C4-2B (cell line): ENCODE measurements around the gene PLD1.

Experiments used
- H3K27ac ChIP-seq: fragments of 450-650 bp; 2 replicates; pipeline ENCODE4 v1.5.1; 2017
- ZFX ChIP-seq: fragments of 450-650 bp; IDR thresholded peaks from 2 replicates; pipeline ENCODE4 v1.6.1; 2017
- TF ChIP-seq, protein P1 (sequence below): fragments of 450-650 bp; conservative IDR thresholded peaks from 2 replicates; pipeline ENCODE4 v1.5.1; 2017; ENCODE audit warnings: mild to moderate bottlenecking

The PLD1 gene

DNA sequence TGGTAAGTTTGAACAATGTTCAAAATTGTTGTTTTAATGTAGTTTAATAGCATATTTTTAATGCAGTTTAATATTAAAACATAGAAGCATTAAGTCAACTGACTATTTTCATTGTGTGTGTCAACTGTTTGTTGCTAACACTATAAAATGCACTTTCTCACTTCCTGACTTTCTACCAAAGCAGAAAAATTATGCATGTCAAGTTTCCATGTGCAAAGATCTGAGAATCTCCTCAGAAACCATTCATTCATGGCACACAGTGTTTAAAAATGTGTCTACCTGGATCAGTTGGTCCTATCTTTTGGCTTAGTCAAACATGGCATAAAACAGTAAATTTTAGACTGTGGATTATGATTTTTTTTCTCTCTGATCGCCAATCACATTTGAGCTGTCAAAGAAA is 156.0 kb downstream of the PLD1 start:
- no peak overlapping the region for H3K27ac ChIP-seq
- TF ChIP-seq ZFX = no peak
- TF ChIP-seq, protein P1, sequence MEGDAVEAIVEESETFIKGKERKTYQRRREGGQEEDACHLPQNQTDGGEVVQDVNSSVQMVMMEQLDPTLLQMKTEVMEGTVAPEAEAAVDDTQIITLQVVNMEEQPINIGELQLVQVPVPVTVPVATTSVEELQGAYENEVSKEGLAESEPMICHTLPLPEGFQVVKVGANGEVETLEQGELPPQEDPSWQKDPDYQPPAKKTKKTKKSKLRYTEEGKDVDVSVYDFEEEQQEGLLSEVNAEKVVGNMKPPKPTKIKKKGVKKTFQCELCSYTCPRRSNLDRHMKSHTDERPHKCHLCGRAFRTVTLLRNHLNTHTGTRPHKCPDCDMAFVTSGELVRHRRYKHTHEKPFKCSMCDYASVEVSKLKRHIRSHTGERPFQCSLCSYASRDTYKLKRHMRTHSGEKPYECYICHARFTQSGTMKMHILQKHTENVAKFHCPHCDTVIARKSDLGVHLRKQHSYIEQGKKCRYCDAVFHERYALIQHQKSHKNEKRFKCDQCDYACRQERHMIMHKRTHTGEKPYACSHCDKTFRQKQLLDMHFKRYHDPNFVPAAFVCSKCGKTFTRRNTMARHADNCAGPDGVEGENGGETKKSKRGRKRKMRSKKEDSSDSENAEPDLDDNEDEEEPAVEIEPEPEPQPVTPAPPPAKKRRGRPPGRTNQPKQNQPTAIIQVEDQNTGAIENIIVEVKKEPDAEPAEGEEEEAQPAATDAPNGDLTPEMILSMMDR = no peak

DNA sequence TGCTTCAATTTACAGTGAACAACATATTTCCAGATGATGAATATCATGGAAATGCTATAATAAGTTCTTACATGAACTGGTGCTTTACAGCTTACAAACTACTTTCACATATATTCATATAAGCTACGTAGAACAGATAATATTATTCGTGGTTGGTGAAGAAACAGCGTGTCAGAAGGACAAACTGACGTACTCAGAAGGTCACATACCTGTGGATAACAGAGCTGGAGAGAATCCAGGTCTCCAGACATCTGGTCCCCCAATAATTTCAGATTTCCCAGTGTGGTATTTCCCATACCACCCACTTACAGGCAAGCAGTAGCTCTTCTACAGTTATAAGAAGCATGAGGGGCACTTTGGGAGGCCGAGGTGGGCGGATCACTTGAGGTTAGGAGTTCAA is 156.6 kb downstream of the PLD1 start:
- no peak overlapping the region for H3K27ac ChIP-seq
- no peak for TF ChIP-seq ZFX
- TF ChIP-seq, protein P1 = no peak

DNA sequence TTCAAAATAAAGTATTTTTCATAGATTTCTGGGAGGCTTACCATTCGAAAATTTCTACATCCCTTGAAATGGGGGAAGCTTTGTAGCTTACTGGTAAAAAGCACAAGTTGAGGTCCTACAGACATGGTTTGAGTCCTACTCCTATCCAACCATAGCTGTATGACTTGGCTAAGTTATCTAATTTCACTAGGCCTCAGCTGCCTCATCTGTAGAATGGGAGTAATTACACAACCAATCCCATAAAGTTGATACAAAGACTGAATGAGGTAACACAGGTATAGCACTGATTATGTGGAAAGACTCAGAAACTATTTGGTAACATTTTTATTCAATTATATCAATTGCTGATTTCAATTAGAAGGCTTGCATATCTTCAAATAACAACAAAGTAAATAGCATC is 157.4 kb downstream of the PLD1 start:
- H3K27ac ChIP-seq = no peak overlapping the region
- TF ChIP-seq, protein P1 = no peak
- no peak for TF ChIP-seq ZFX

DNA sequence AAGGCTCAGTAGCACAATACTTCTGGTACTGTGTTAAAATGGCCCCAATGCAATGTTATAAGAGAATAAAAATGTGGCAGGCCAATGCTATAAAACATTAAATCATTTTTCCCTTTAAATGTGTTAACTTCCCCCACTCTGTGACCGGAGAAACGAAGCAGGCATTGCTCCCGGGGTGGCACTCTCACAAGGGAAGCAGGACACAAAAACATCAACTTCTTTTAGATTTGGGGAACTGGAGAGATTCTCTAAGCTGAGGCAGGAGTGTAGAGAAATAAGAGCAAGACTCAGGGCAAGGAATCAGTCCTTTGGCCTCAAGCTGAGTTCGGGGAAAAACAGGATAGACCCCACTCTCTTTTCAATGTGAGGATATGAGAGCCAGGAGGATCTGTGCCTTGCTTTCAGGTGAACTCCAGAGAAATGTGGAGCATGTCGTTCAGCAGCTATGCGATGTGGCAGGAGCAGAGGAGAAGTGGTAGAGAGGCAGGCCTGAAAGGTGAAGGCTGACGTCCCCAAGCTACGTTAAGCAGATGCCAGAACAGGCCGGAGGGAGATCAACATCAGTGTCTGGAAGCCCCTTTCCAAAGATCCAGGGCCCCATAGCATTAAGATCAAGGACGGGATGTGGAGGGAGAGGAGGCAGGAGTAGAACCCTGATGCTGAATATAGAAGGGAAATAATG is 160.2 kb downstream of the PLD1 start:
- no peak overlapping the region for H3K27ac ChIP-seq
- TF ChIP-seq, protein P1 = no peak
- TF ChIP-seq ZFX = no peak

DNA sequence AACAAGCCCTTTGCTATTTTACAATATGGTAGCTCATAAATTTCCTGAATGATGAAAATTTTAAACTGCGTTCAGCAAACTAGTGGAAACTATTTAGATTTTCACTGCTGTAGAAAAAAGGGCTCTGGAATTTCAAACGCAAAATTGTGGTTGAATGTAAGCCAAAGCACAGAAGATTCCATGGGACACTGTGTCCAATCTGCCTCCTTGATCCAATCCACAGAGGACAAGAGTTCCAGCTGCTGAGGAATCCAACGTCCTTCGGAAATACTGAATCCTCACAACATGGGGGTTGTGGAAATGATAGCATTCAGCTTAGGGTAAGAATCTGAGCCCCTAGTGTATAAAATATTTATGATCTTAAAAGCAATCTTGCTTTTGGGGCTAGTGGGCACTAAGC is 161.0 kb downstream of the PLD1 start:
- H3K27ac ChIP-seq = no peak overlapping the region
- no peak for TF ChIP-seq ZFX
- TF ChIP-seq, protein P1 = no peak

DNA sequence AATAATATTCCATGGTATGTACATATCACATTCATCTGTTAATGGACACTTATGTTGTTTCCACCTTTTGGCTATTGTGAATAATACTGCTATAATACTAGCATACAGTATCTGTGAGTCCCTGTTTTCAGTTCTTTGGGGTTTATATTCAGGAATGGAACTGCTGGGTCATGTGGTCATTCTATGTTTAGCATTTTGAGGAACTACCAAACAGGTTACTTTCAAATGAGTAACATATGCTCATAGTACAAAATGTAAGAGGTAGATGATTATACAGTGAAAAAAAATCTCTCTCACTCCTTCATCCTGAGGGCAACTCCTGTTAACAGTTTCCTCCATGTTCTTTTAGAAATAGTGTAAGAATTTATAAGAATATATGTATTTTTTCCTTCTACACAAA is 162.2 kb downstream of the PLD1 start:
- H3K27ac ChIP-seq = no peak overlapping the region
- TF ChIP-seq, protein P1 = no peak
- no peak for TF ChIP-seq ZFX

DNA sequence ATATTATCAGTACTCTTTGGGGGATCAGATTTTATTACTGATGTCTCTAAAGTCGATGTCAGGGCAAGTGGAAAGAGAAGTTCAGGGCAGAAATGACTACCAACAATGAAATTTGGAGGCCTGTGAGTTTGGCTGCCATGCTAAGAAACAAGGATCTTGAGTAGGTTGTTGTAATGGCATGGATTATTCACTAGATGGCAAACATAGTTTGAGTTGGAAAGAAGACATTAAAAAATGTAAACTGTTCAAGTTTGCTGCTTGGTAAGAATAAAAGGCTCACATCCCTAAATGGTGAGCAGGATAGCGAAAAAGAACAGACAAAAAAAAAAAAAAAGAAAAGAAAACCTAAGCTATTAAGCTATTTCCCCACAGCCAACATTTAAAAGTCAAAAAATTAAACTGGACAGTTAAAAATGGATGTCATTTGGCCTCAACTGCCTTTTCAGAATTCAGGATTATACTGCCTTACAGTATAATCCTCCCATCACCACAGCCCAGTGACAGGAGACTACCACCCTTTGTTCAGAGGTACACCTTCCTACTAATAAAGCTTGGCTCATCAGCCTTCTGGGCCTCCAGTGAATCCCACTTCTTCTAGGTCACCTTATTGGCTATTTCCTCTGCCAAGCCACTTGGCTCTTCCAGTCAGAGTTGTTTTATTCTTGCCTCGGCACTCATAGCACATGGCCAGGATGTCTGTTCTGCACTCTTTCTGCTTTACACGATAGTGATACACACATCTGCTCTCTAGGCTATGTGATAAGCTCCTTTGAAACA is 163.7 kb downstream of the PLD1 start:
- no peak overlapping the region; the same call in 1 of the 2 replicates for H3K27ac ChIP-seq

More for the DNA sequence above, 163.7 kb downstream of the PLD1 start:
- TF ChIP-seq, protein P1 = peak; percentile 91
- TF ChIP-seq ZFX = no peak
